H1 (cell line): Measurements from ENCODE around the gene EFHB. TPM values are rescaled to one million over a fixed set of nuclear protein-coding genes. Genes with fewer than 3 reads are reported as not detected.

Experiments
- CTCF ChIA-PET: fragments of 300-600 bp; sonication (Branson Sonifier 250); formaldehyde crosslinking; loops from one replicate; lab custom pipeline; 2021; ENCODE audit not compliant: partially characterized antibody; lab: Charles Lee
- POLR2A ChIA-PET: fragments of 300-600 bp; sonication (Branson Sonifier 250); formaldehyde crosslinking; loops from one replicate; lab custom pipeline; 2021; ENCODE audit warnings: inconsistent platforms; ENCODE audit not compliant: partially characterized antibody; lab: Charles Lee
- DNase-seq, 2 experiments: peaks; one replicate each; pipeline versions ENCODE4 v3.0.0 to v3.0.0-alpha.2; 2010 to 2022; ENCODE audit warnings: low spot score in 2 of 2, low read depth in 1 of 2, mixed read lengths in 1 of 2
- FAIRE-seq: peaks from 2 replicates; lab custom pipeline; 2011; peaks lifted over from hg19 to GRCh38; lab: Jason Lieb, UNC
- H2AFZ ChIP-seq: 2 replicates; pipeline ENCODE4 v1.8.1; 2012; ENCODE audit warnings: low read length, inconsistent platforms
- H2AK5ac ChIP-seq: 2 replicates; pipeline ENCODE4 v1.6.1; 2013; ENCODE audit warnings: low read depth, low read length
- H2BK120ac ChIP-seq: replicated peaks from 2 replicates; pipeline ENCODE3; 2013; ENCODE audit warnings: low read depth, low read length, inconsistent platforms
- H2BK12ac ChIP-seq: 2 replicates; pipeline ENCODE4 v1.6.1; 2013; ENCODE audit warnings: low read depth, low read length
- H2BK15ac ChIP-seq: 2 replicates; pipeline ENCODE4 v1.6.1; 2013; ENCODE audit warnings: low read length
- H2BK20ac ChIP-seq: 2 replicates; pipeline ENCODE4 v1.6.1; 2013; ENCODE audit warnings: low read length
- H2BK5ac ChIP-seq: 2 replicates; pipeline ENCODE4 v1.6.1; 2013; ENCODE audit warnings: low read depth, low read length
- H3K14ac ChIP-seq: 2 replicates; pipeline ENCODE4 v1.6.1; 2013; ENCODE audit warnings: inconsistent platforms; ENCODE audit not compliant: insufficient read length
- H3K18ac ChIP-seq: 2 replicates; pipeline ENCODE4 v1.6.1; 2013; ENCODE audit warnings: low read length; ENCODE audit errors: extremely low read depth
- H3K23ac ChIP-seq: 2 replicates; pipeline ENCODE4 v1.6.1; 2013; ENCODE audit warnings: inconsistent platforms; ENCODE audit not compliant: insufficient read length
- H3K23me2 ChIP-seq: 2 replicates; pipeline ENCODE4 v1.6.1; 2013; ENCODE audit warnings: low read depth, low read length
- H3K27ac ChIP-seq: 2 replicates; pipeline ENCODE4 v1.6.1; 2011; ENCODE audit warnings: low read depth, low read length, inconsistent platforms
- H3K27me3 ChIP-seq, 4 experiments: replicated peaks in 1 of 4; 1 replicate in 1 of 4; 2 replicates in 3 of 4; pipeline versions ENCODE4 v1.6.1 to v1.8.1; 2011 to 2013; ENCODE audit warnings: low read length in 3 of 4, mild to moderate bottlenecking in 3 of 4, inconsistent platforms in 2 of 4, mixed read lengths in 2 of 4, moderate library complexity in 1 of 4; ENCODE audit not compliant: control insufficient read depth in 3 of 4, insufficient read depth in 3 of 4; ENCODE audit errors: extremely low read depth in 1 of 4
- H3K36me3 ChIP-seq, 4 experiments: 2 replicates each; pipeline versions ENCODE4 v1.6.1 to v1.8.1; 2011 to 2013; ENCODE audit warnings: mild to moderate bottlenecking in 4 of 4, low read length in 3 of 4, moderate library complexity in 2 of 4, control low read depth in 1 of 4, inconsistent platforms in 1 of 4; ENCODE audit not compliant: insufficient read depth in 4 of 4, control insufficient read depth in 2 of 4
- H3K4ac ChIP-seq: replicated peaks from 2 replicates; pipeline ENCODE3; 2013; ENCODE audit warnings: low read length, low read depth, mixed read lengths, inconsistent platforms; ENCODE audit not compliant: insufficient read length
- H3K4me1 ChIP-seq, 4 experiments: replicated peaks in 1 of 4; 1 replicate in 1 of 4; 2 replicates in 3 of 4; pipeline versions ENCODE4 v1.6.1 to v1.8.1; 2011 to 2013; ENCODE audit warnings: low read length in 3 of 4, inconsistent platforms in 2 of 4, mixed read lengths in 1 of 4; ENCODE audit not compliant: insufficient read depth in 4 of 4, control insufficient read depth in 3 of 4
- H3K4me2 ChIP-seq, 2 experiments: 2 replicates each; pipeline versions ENCODE4 v1.6.1 to v1.8.1; 2011 to 2013; ENCODE audit warnings: low read depth in 2 of 2, low read length in 2 of 2, control low read depth in 1 of 2, inconsistent platforms in 1 of 2, mild to moderate bottlenecking in 1 of 2; ENCODE audit not compliant: insufficient read depth in 1 of 2
- H3K4me3 ChIP-seq, 4 experiments: fragments of 200-600, 300-600 bp in 1 of 4; sonication (generic), shearing (Covaris generic), sonication (Bioruptor Twin) in 1 of 4; 2 replicates each; pipeline versions ENCODE4 v1.5.1 to v1.8.1; 2011 to 2016; ENCODE audit warnings: low read length in 4 of 4, low read depth in 3 of 4, control low read depth in 2 of 4, inconsistent platforms in 2 of 4, mild to moderate bottlenecking in 2 of 4, mixed read lengths in 1 of 4, moderate library complexity in 1 of 4; ENCODE audit not compliant: insufficient read depth in 2 of 4; ENCODE audit errors: extremely low read depth in 1 of 4
- H3K56ac ChIP-seq: replicated peaks from 2 replicates; pipeline ENCODE3; 2013; ENCODE audit warnings: low read depth, mild to moderate bottlenecking, mixed read lengths, low read length, inconsistent platforms; ENCODE audit not compliant: insufficient read length
- H3K79me1 ChIP-seq: 2 replicates; pipeline ENCODE4 v1.6.1; 2013; ENCODE audit warnings: low read depth, low read length, control low read depth
- H3K79me2 ChIP-seq, 2 experiments: 2 replicates each; pipeline versions ENCODE4 v1.6.1 to v1.8.1; 2012 to 2013; ENCODE audit warnings: low read length in 2 of 2, mild to moderate bottlenecking in 2 of 2, inconsistent platforms in 1 of 2; ENCODE audit not compliant: insufficient read depth in 2 of 2, control insufficient read depth in 1 of 2
- H3K9ac ChIP-seq, 4 experiments: replicated peaks in 1 of 4; 1 replicate in 1 of 4; 2 replicates in 3 of 4; pipeline versions ENCODE4 v1.6.1 to v1.8.1; 2011 to 2013; ENCODE audit warnings: low read depth in 3 of 4, low read length in 3 of 4, control low read depth in 2 of 4, mild to moderate bottlenecking in 2 of 4, moderate library complexity in 2 of 4, inconsistent platforms in 1 of 4; ENCODE audit errors: extremely low read depth in 1 of 4
- H3K9me3 ChIP-seq, 2 experiments: 2 replicates each; pipeline versions ENCODE4 v1.6.1 to v1.8.1; 2012 to 2013; ENCODE audit warnings: mild to moderate bottlenecking in 2 of 2, moderate library complexity in 2 of 2, control low read depth in 1 of 2, inconsistent platforms in 1 of 2, low read depth in 1 of 2, low read length in 1 of 2, mixed read lengths in 1 of 2; ENCODE audit not compliant: insufficient read depth in 2 of 2
- H4K20me1 ChIP-seq, 2 experiments: replicated peaks in 1 of 2; 2 replicates each; pipeline versions ENCODE3 to v1.8.1; 2011 to 2013; ENCODE audit warnings: inconsistent platforms in 2 of 2, low read length in 2 of 2, mild to moderate bottlenecking in 1 of 2; ENCODE audit not compliant: insufficient read depth in 2 of 2, control insufficient read depth in 1 of 2
- H4K5ac ChIP-seq: 2 replicates; pipeline ENCODE4 v1.6.1; 2013; ENCODE audit warnings: low read length, low read depth, mixed read lengths, inconsistent platforms; ENCODE audit not compliant: insufficient read length
- H4K8ac ChIP-seq: 2 replicates; pipeline ENCODE4 v1.8.0; 2013; ENCODE audit warnings: mild to moderate bottlenecking, moderate library complexity, low read length, inconsistent platforms; ENCODE audit not compliant: insufficient read depth; ENCODE audit errors: extremely low read depth
- H4K91ac ChIP-seq: replicated peaks from 2 replicates; pipeline ENCODE3; 2013; ENCODE audit warnings: low read length, mixed read lengths, inconsistent platforms; ENCODE audit not compliant: insufficient read length
- CBX5 ChIP-seq: fragments of 300-800, 300-1000 bp; sonication (generic); IDR thresholded peaks from 2 replicates; pipeline ENCODE4 v1.7.1; 2016; ENCODE audit warnings: antibody characterized with exemption, low read length, low read depth
- EP300 ChIP-seq, 2 experiments: IDR thresholded peaks; 1 replicate in 1 of 2; 2 replicates in 1 of 2; pipeline ENCODE4 v1.6.1; 2011 to 2012; ENCODE audit warnings: low read depth in 2 of 2, low read length in 2 of 2, mild to moderate bottlenecking in 2 of 2, borderline replicate concordance in 1 of 2, inconsistent platforms in 1 of 2, moderate library complexity in 1 of 2
- EZH2 ChIP-seq: fragments of 200-600 bp; sonication (generic); IDR thresholded peaks from 2 replicates; pipeline ENCODE4 v1.7.1; 2012; ENCODE audit warnings: low read depth, mild to moderate bottlenecking, moderate library complexity, low read length, inconsistent platforms; ENCODE audit not compliant: severe bottlenecking
- GABPA ChIP-seq: IDR thresholded peaks from 2 replicates; pipeline ENCODE4 v1.6.1; 2011; ENCODE audit warnings: mild to moderate bottlenecking, low read length, moderate library complexity, borderline replicate concordance; ENCODE audit not compliant: insufficient read depth
- JUN ChIP-seq: IDR thresholded peaks from 2 replicates; pipeline ENCODE4 v1.6.1; 2011; ENCODE audit warnings: low read depth, mild to moderate bottlenecking, improper control_type of control experiment, low read length
- KDM5A ChIP-seq: fragments of 200-600 bp; IDR thresholded peaks from 2 replicates; pipeline ENCODE4 v1.7.1; 2012; ENCODE audit warnings: mild to moderate bottlenecking, low read length, inconsistent platforms, mixed read lengths
- POLR2AphosphoS5 ChIP-seq: IDR thresholded peaks from 2 replicates; pipeline ENCODE4 v1.6.1; 2011; ENCODE audit warnings: low read depth, low read length
- RFX5 ChIP-seq: IDR thresholded peaks from 2 replicates; pipeline ENCODE4 v1.6.1; 2011; ENCODE audit warnings: low read depth, low read length, improper control_type of control experiment, borderline replicate concordance
- RNF2 ChIP-seq: fragments of 200-900, 300-1000 bp; sonication (generic); IDR thresholded peaks from 2 replicates; pipeline ENCODE4 v1.7.1; 2016; ENCODE audit warnings: borderline replicate concordance, low read depth, mild to moderate bottlenecking, antibody characterized with exemption, low read length; ENCODE audit not compliant: poor library complexity, severe bottlenecking; ENCODE audit errors: missing control alignments
- SIN3A ChIP-seq, 2 experiments: IDR thresholded peaks in 1 of 2; conservative IDR thresholded peaks in 1 of 2; 2 replicates each; pipeline ENCODE4 v1.6.1; 2011 to 2012; ENCODE audit warnings: low read length in 2 of 2, improper control_type of control experiment in 1 of 2, low read depth in 1 of 2, mild to moderate bottlenecking in 1 of 2
- SUZ12 ChIP-seq: fragments of 200-600 bp; sonication (generic); IDR thresholded peaks from 2 replicates; pipeline ENCODE4 v1.6.1; 2012; ENCODE audit warnings: mild to moderate bottlenecking, inconsistent platforms, low read length, moderate library complexity, mixed read lengths
- USF2 ChIP-seq: IDR thresholded peaks from 2 replicates; pipeline ENCODE4 v1.6.1; 2011; ENCODE audit warnings: low read length, improper control_type of control experiment
- WGBS, 2 experiments: shearing (Covaris generic) in 1 of 2; methylation state at CpG; one replicate each; pipeline versions ENCODE4 v1.1.6 to v1.1.7; 2013 to 2015; ENCODE audit warnings: low lambda C conversion rate in 2 of 2, mixed read lengths in 2 of 2, inconsistent platforms in 1 of 2, low coverage in 1 of 2, missing lambda C conversion rate in 1 of 2; ENCODE audit not compliant: insufficient replicate concordance in 2 of 2, insufficient coverage in 1 of 2, insufficient read length in 1 of 2; ENCODE audit errors: extremely low coverage in 1 of 2, missing lambda C conversion rate in 1 of 2; 5-methylcytosine and 5-hydroxymethylcytosine counted together
- polyA plus RNA-seq, 7 experiments: library from polyadenylated mRNA; depleted of rRNA in 3 of 7; stranded (reverse) in 5 of 7; unstranded in 2 of 7; fragments of >200 nt in 5 of 7; fragments of 200-250 nt in 2 of 7; gene quantifications; 1 replicate in 5 of 7; 2 replicates in 1 of 7; 4 replicates in 1 of 7; pipeline versions ENCODE4 v1.2.1 to v1.2.3, GENCODE V29; 2011 to 2013; ENCODE audit warnings: missing spikeins in 2 of 7, mixed read lengths in 2 of 7
- total RNA-seq: library from RNA; stranded (reverse); fragmentation: NEBNext Ultra II Directional; extraction: Animal tissue kit (Norgen Biotek cat#: 25700); gene quantifications from 2 replicates; pipeline ENCODE4 v1.2.1, GENCODE V29; 2021

EFHB gene
- total and polyA plus RNA-seq, 2 of the 8 experiments (the other 6 are each of a cell fraction or from before 2014, with no cell fraction given), result 0.12 to 1.3 TPM

DNA sequence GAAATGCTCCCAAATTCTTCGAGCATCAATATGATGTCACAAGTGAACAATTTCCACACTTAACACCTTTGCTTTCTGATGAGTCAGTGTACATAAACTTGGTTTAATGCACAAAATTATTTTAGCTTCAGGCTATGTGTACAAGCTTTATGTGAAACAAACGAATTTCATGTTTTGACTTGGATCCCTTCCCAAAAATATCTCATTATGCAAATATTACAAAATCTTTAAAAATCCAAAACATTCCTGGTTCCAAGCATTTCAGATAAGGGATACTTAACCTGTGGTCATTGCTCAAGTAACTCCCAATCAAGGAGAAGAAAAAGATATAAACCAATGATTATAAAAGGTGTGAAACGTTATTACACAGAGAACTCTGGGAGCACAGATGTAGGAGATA is 38.0 kb upstream of the EFHB start:
- Histone ChIP-seq H3K23me2 (no peaks in the 10 kb centered on the region), H2BK12ac (no peak overlapping the region), H3K4me2 (no peak overlapping the region), H3K36me3 (peaks cover 0 to 36% (median 12%) of the 10 kb centered on the region in 4 experiments; a peak in 6 of 8 replicates), H4K20me1 (peaks cover 0 to 4% of the 10 kb centered on the region in 2 experiments), H3K9ac (no peak overlapping the region), H3K4me1 (no peaks in the 10 kb centered on the region), H3K4ac (no peak overlapping the region), H2AK5ac (no peak overlapping the region), H3K14ac (no peak overlapping the region), H3K9me3 (no peaks in the 10 kb centered on the region), H3K4me3 (no peak overlapping the region), H3K18ac (no peak overlapping the region), H2AFZ (no peak overlapping the region), H2BK20ac (no peak overlapping the region), H2BK5ac (no peak overlapping the region), H3K27ac (no peak overlapping the region), H3K56ac (no peak overlapping the region), H2BK15ac (no peak overlapping the region), H2BK120ac (no peak overlapping the region), H3K79me1 (no peaks in the 10 kb centered on the region), H3K27me3 (no peaks in the 10 kb centered on the region), H4K5ac (no peak overlapping the region), H3K79me2 (peaks cover 2 to 62% of the 10 kb centered on the region in 2 experiments; a peak in 3 of 4 replicates), H3K23ac (no peak overlapping the region), H4K8ac (no peak overlapping the region), H4K91ac (no peak overlapping the region)
- CTCF ChIA-PET, result no interaction called here
- WGBS, 2 experiments, result 88% methylated on average over 3 of the region's 3 CpGs; no CpG with 5 or more reads in 1 of the 2 experiments
- POLR2A ChIA-PET, result interaction anchor here (1.6 kb wide), 1 partner anchor 17 kb away, joined by 3 read pairs; no protein-coding TSS in a partner anchor
- FAIRE-seq (no peak), DNase-seq (no peak)
- no peak for TF ChIP-seq KDM5A
- TF ChIP-seq SIN3A (conservative IDR thresholded peaks at IDR 0.05 in 1 of 2, IDR thresholded peaks at IDR 0.05 in 1 of 2; ENCODE audit: low read depth in 1 of 2, low read length in 2 of 2), result no peak
- TF ChIP-seq CBX5, result no peak
- TF ChIP-seq POLR2AphosphoS5, result no peak
- no peak for TF ChIP-seq JUN
- TF ChIP-seq EP300 (IDR thresholded peaks at IDR 0.05; ENCODE audit: borderline replicate concordance in 1 of 2, low read depth in 2 of 2, low read length in 2 of 2), result no peak
- TF ChIP-seq USF2, result no peak
- no peak for TF ChIP-seq RFX5
- TF ChIP-seq SUZ12, result no peak
- no peak for TF ChIP-seq GABPA
- no peak for TF ChIP-seq EZH2
- no peak for TF ChIP-seq RNF2
